Cardiac muscle cell (in vitro differentiated cells and primary cell): Measurements from ENCODE around the gene ZNF683. TPM values are rescaled to one million over a fixed set of nuclear protein-coding genes. Genes with fewer than 3 reads are reported as not detected.

Source experiments
- DNase-seq, 2 donors: peaks; one replicate each; pipeline versions ENCODE4 v3.0.0 to v3.0.0-alpha.2; 2010 to 2017; ENCODE audit warnings: low read depth in 1 of 2, low spot score in 1 of 2
- H3K27ac ChIP-seq: fragments of 200-600 bp; sonication (generic); 2 replicates; pipeline ENCODE4 v1.5.1; 2016
- H3K27me3 ChIP-seq: fragments of 200-600 bp; sonication (generic); 2 replicates; pipeline ENCODE4 v1.6.0; 2016; ENCODE audit warnings: control low read depth
- H3K36me3 ChIP-seq: fragments of 200-600 bp; sonication (generic); 2 replicates; pipeline ENCODE4 v1.5.1; 2016; ENCODE audit warnings: control low read depth
- H3K4me1 ChIP-seq: fragments of 200-600 bp; sonication (generic); 2 replicates; pipeline ENCODE4 v1.8.1; 2017; ENCODE audit warnings: low read depth, mild to moderate bottlenecking, mixed run types
- H3K4me3 ChIP-seq: fragments of 200-600 bp; sonication (generic); 2 replicates; pipeline ENCODE4 v1.5.1; 2016; ENCODE audit warnings: mild to moderate bottlenecking
- H3K9me3 ChIP-seq: fragments of 200-600 bp; sonication (generic); 2 replicates; pipeline ENCODE4 v1.5.1; 2017; ENCODE audit warnings: low read depth, mild to moderate bottlenecking, control low read depth
- CTCF ChIP-seq: IDR thresholded peaks from 2 replicates; pipeline ENCODE4 v1.5.1; 2012; ENCODE audit warnings: low read depth, mild to moderate bottlenecking, low read length
- polyA plus RNA-seq: library from polyadenylated mRNA; unstranded; fragments of >200 nt; fragmentation: Nextera tagmentation; extraction: Ambion mirVana; gene quantifications from 2 replicates; pipeline ENCODE4 v1.2.1, GENCODE V29; 2016
- total RNA-seq: library from RNA; depleted of rRNA; stranded (reverse); fragments of >200 nt; gene quantifications from 2 replicates; pipeline ENCODE4 v1.2.3, GENCODE V29; 2016

ZNF683 gene
- total and polyA plus RNA-seq, 2 experiments from 2014 or later, result not detected

- no peak overlapping the region for H3K4me3 ChIP-seq
- peaks cover 28% of the 10 kb centered on the region for H3K27me3 ChIP-seq
- no peak for TF ChIP-seq CTCF
- H3K27ac ChIP-seq, result no peak overlapping the region
- no peak for DNase-seq
- H3K36me3 ChIP-seq, result no peaks in the 10 kb centered on the region
- no peaks in the 10 kb centered on the region for H3K9me3 ChIP-seq
- no peaks in the 10 kb centered on the region for H3K4me1 ChIP-seq
Measured at GRCh38 chr1:26364956-26365355, 7.6 kb downstream of the ZNF683 start.

- Histone ChIP-seq H3K27ac (no peak overlapping the region), H3K4me1 (no peaks in the 10 kb centered on the region), H3K27me3 (peaks cover 40% of the 10 kb centered on the region), H3K4me3 (no peak overlapping the region), H3K36me3 (no peaks in the 10 kb centered on the region), H3K9me3 (no peaks in the 10 kb centered on the region)
- peak; percentile 98 for TF ChIP-seq CTCF
- DNase-seq, result peak; percentile 84 to 92
Measured at GRCh38 chr1:26363549-26364448, 8.8 kb downstream of the ZNF683 start.

GRCh38 chr1:26362331-26362730 is 10.2 kb downstream of the ZNF683 start:
- H3K27me3 ChIP-seq, result peaks cover 54% of the 10 kb centered on the region
- no peak overlapping the region for H3K27ac ChIP-seq
- no peak for TF ChIP-seq CTCF
- H3K4me1 ChIP-seq, result no peaks in the 10 kb centered on the region
- no peaks in the 10 kb centered on the region for H3K9me3 ChIP-seq
- DNase-seq, result no peak
- H3K36me3 ChIP-seq, result no peaks in the 10 kb centered on the region
- H3K4me3 ChIP-seq, result no peak overlapping the region

GRCh38 chr1:26361605-26362122 is 10.9 kb downstream of the ZNF683 start:
- no peak overlapping the region for H3K4me3 ChIP-seq
- DNase-seq, result no peak
- H3K36me3 ChIP-seq, result no peaks in the 10 kb centered on the region
- H3K9me3 ChIP-seq, result no peaks in the 10 kb centered on the region
- H3K27me3 ChIP-seq, result peaks cover 61% of the 10 kb centered on the region
- no peak overlapping the region for H3K27ac ChIP-seq
- TF ChIP-seq CTCF, result no peak
- H3K4me1 ChIP-seq, result no peaks in the 10 kb centered on the region

- H3K4me3 ChIP-seq, result peak overlapping the region; percentile 15
- TF ChIP-seq CTCF, result no peak
- no peak for DNase-seq
- H3K27me3 ChIP-seq, result peaks cover 61% of the 10 kb centered on the region
- no peaks in the 10 kb centered on the region for H3K4me1 ChIP-seq
- H3K27ac ChIP-seq, result no peak overlapping the region
- H3K36me3 ChIP-seq, result no peaks in the 10 kb centered on the region
- no peaks in the 10 kb centered on the region for H3K9me3 ChIP-seq
Measured at GRCh38 chr1:26360807-26361604, 11.5 kb downstream of the ZNF683 start.
